Right ventricle myocardium superior (tissue), 1 donor: ENCODE results near the gene LTC4S. TPM values are rescaled to one million over a fixed set of nuclear protein-coding genes. Genes with fewer than 3 reads are reported as not detected.
"Not testable (repeated sequence)": the region's sequence is repeated elsewhere in the genome, so short reads cannot be mapped to it uniquely, and the experiment has no call there.

Experiments used
- ATAC-seq: fragments of 200-7000 bp; cut with Tn5 transposase; one replicate; pipeline ENCODE4 v1.9.1; 2020; ENCODE audit warnings: mild to moderate bottlenecking; ENCODE audit not compliant: poor library complexity
- DNase-seq: peaks from one replicate; pipeline ENCODE4 v3.0.0-alpha.2; 2020
- intact Hi-C: fragments of 100-400 bp; cut with DNase I; formaldehyde crosslinking; loops from one replicate; pipeline ENCODE4 v1.11.2; 2022
- microRNA-seq: library from miRNA; unstranded; fragments of <30 nt; microRNA quantifications from one replicate; pipeline ENCODE4 v1.2.0, GENCODE V29; 2020
- total RNA-seq: library from RNA; stranded (reverse); fragmentation: NEBNext Ultra II Directional; extraction: Animal tissue kit (Norgen Biotek cat#: 25700); gene quantifications from one replicate; pipeline ENCODE4 v1.2.1, GENCODE V29; 2021
- donor health status: DM: no; HTN: yes; CAD: no; lungs with severe emphysema.

LTC4S gene
- total RNA-seq, 1 donor from 2014 or later, result 7.6 TPM

GRCh38 chr5:179830818-179831468 is 37.2 kb downstream of the LTC4S start:
- ATAC-seq (no peak), DNase-seq (no peak)
- intact Hi-C loops, result no loop called here

- intact Hi-C loops, result no loop called here
- no peak for ATAC-seq
- no peak for DNase-seq
Observed at GRCh38 chr5:179832039-179832745, 38.4 kb downstream of the LTC4S start.

- intact Hi-C loops, result no loop called here
- ATAC-seq, result no peak
- DNase-seq, result no peak
Observed at GRCh38 chr5:179833056-179833708, 39.4 kb downstream of the LTC4S start.

GRCh38 chr5:179833709-179834070 is 39.9 kb downstream of the LTC4S start:
- ATAC-seq (no peak), DNase-seq (no peak)
- intact Hi-C loops, result no loop called here

- intact Hi-C loops, result no loop called here
- DNase-seq, result no peak
- no peak for ATAC-seq
Observed at GRCh38 chr5:179834120-179834519, 40.3 kb downstream of the LTC4S start.

GRCh38 chr5:179834871-179835270 is 41.1 kb downstream of the LTC4S start:
- DNase-seq, ATAC-seq, intact Hi-C loops: not testable (repeated sequence)

GRCh38 chr5:179836225-179837019 is 42.6 kb downstream of the LTC4S start:
- intact Hi-C loops, result no loop called here
- ATAC-seq (peak; percentile 4), DNase-seq (no peak)

- intact Hi-C loops, result no loop called here
- no peak for DNase-seq
- peak; percentile 4 for ATAC-seq
Observed at GRCh38 chr5:179837076-179838011, 43.6 kb downstream of the LTC4S start.

GRCh38 chr5:179839328-179840256 is 45.8 kb downstream of the LTC4S start:
- peak; percentile 60 for DNase-seq

GRCh38 chr5:179840321-179840720 is 46.5 kb downstream of the LTC4S start:
- ATAC-seq (no peak), DNase-seq (no peak)
- intact Hi-C loops, result no loop called here

More at GRCh38 chr5:179839328-179840256, 45.8 kb downstream of the LTC4S start:
- peak; percentile 70 for ATAC-seq
- intact Hi-C loops, result no loop called here

- no peak for DNase-seq
- no peak for ATAC-seq
- intact Hi-C loops, result no loop called here
Observed at GRCh38 chr5:179840766-179841165, 47.0 kb downstream of the LTC4S start.

GRCh38 chr5:179841621-179842020 is 47.8 kb downstream of the LTC4S start:
- intact Hi-C loops, result no loop called here
- DNase-seq, result no peak
- no peak for ATAC-seq

Small RNAs within 50 kb of the gene (microRNA-seq; reads per million reads assigned to microRNA genes)
- gene MIR1229, result not detected

Other genes with a start within 250 kb of the LTC4S start
- gene RUFY1, start 243.4 kb upstream of the LTC4S start, total RNA-seq, result 20.5 TPM
- 221 TPM for gene HNRNPH1, start 170.3 kb upstream of the LTC4S start, total RNA-seq
- gene CBY3, start 113.0 kb upstream of the LTC4S start, total RNA-seq, result not detected
- gene CANX, start 95.0 kb upstream of the LTC4S start, total RNA-seq, result 471 TPM
- gene MAML1, start 61.2 kb upstream of the LTC4S start, total RNA-seq, result 10.4 TPM
- 93.3 TPM for gene MGAT4B, start 12.9 kb downstream of the LTC4S start, total RNA-seq
- 437 TPM for gene SQSTM1, start 26.9 kb downstream of the LTC4S start, total RNA-seq
- 12.1 TPM for gene MRNIP, start 64.8 kb downstream of the LTC4S start, total RNA-seq
- 29.6 TPM for gene TBC1D9B, start 113.9 kb downstream of the LTC4S start, total RNA-seq